HCT116 (cell line): ENCODE data around the gene ANO2. TPM values are rescaled to one million over a fixed set of nuclear protein-coding genes. Genes with fewer than 3 reads are reported as not detected.

Source experiments
- ATAC-seq: fragments of 200-7000 bp; cut with Tn5 transposase; 2 replicates; pipeline ENCODE4 v1.9.1; 2020; ENCODE audit warnings: mild to moderate bottlenecking, moderate library complexity
- BruUV-seq: library from RNA; stranded (reverse); fragments of 400-500 nt; replicated peaks from 2 replicates; lab custom pipeline; 2021; lab: Mats Ljungman, UMichigan
- CTCF ChIA-PET: fragments of 300-600 bp; sonication (Branson Sonifier 250); formaldehyde crosslinking; loops from one replicate; lab custom pipeline; 2021; ENCODE audit warnings: antibody characterized with exemption; lab: Charles Lee
- POLR2A ChIA-PET: fragments of 300-600, 350-600 bp; sonication (Branson Sonifier 250); formaldehyde crosslinking; loops from one replicate; lab custom pipeline; 2021; ENCODE audit warnings: antibody characterized with exemption; lab: Charles Lee
- RAD21 ChIA-PET, 2 experiments: fragments of 300-600 bp; sonication (Branson Sonifier 250); formaldehyde crosslinking; loops; one replicate each; lab custom pipeline; 2023; ENCODE audit warnings: low total read pairs in 2 of 2; ENCODE audit not compliant: uncharacterized antibody in 2 of 2, unreplicated experiment in 2 of 2, low non-redundant PET in 1 of 2; lab: Charles Lee
- DNase-seq: peaks from one replicate; pipeline ENCODE4 v3.0.0-alpha.2; 2010; ENCODE audit warnings: low read depth, low spot score
- H2AFZ ChIP-seq: fragments of 200-600 bp; shearing (Covaris generic), sonication (generic); 2 replicates; pipeline ENCODE4 v1.6.1; 2017; ENCODE audit warnings: low read depth, mixed run types, mixed read lengths, antibody characterized with exemption, low read length; ENCODE audit not compliant: poor library complexity, severe bottlenecking
- H3K27ac ChIP-seq: 2 replicates; pipeline ENCODE4 v1.5.1; 2012; ENCODE audit warnings: low read depth, low read length
- H3K27me3 ChIP-seq: fragments of 200-600 bp; sonication (generic); 2 replicates; pipeline ENCODE4 v1.6.1; 2016; ENCODE audit warnings: mixed run types, low read length, mixed read lengths; ENCODE audit not compliant: insufficient read depth
- H3K36me3 ChIP-seq, 2 experiments: fragments of 200-500 bp in 1 of 2; fragments of 200-600 bp in 1 of 2; sonication (Bioruptor generic) in 1 of 2; sonication (generic) in 1 of 2; 2 replicates each; pipeline versions ENCODE4 v1.5.1 to v1.6.1; 2014 to 2016; ENCODE audit warnings: low read length in 2 of 2, inconsistent platforms in 1 of 2, mixed read lengths in 1 of 2, mixed run types in 1 of 2; ENCODE audit not compliant: insufficient read depth in 2 of 2, control insufficient read depth in 1 of 2
- H3K4me1 ChIP-seq, 2 experiments: fragments of 200-600 bp in 1 of 2; sonication (generic) in 1 of 2; 2 replicates each; pipeline versions ENCODE4 v1.5.1 to v1.6.1; 2012 to 2017; ENCODE audit warnings: low read length in 2 of 2, inconsistent platforms in 1 of 2, mild to moderate bottlenecking in 1 of 2, mixed read lengths in 1 of 2, mixed run types in 1 of 2, moderate library complexity in 1 of 2; ENCODE audit not compliant: insufficient read depth in 2 of 2, control insufficient read depth in 1 of 2
- H3K4me2 ChIP-seq: fragments of 200-600 bp; sonication (generic); 2 replicates; pipeline ENCODE4 v1.6.1; 2017; ENCODE audit warnings: mixed run types, low read length, mixed read lengths
- H3K4me3 ChIP-seq, 2 experiments: fragments of 200-600 bp in 1 of 2; sonication (generic) in 1 of 2; replicated peaks in 1 of 2; 2 replicates each; pipeline ENCODE4 v1.5.1; 2011 to 2016; ENCODE audit warnings: low read length in 2 of 2, control low read depth in 1 of 2, low read depth in 1 of 2, mild to moderate bottlenecking in 1 of 2, mixed read lengths in 1 of 2, mixed run types in 1 of 2
- H3K79me2 ChIP-seq: fragments of 200-600 bp; sonication (generic); 2 replicates; pipeline ENCODE4 v1.6.1; 2017; ENCODE audit warnings: mild to moderate bottlenecking, mixed run types, low read length, moderate library complexity, mixed read lengths; ENCODE audit not compliant: insufficient read depth
- H3K9ac ChIP-seq: fragments of 200-600 bp; sonication (generic); 2 replicates; pipeline ENCODE4 v1.6.1; 2016; ENCODE audit warnings: low read length, mixed read lengths
- H3K9me2 ChIP-seq: fragments of 200-600 bp; sonication (generic), shearing (Covaris generic); 2 replicates; pipeline ENCODE4 v1.6.1; 2017; ENCODE audit warnings: mixed run types, mild to moderate bottlenecking, moderate library complexity; ENCODE audit not compliant: insufficient read depth
- H3K9me3 ChIP-seq, 2 experiments: fragments of 200-500 bp in 1 of 2; fragments of 200-600 bp in 1 of 2; sonication (Bioruptor generic) in 1 of 2; sonication (generic) in 1 of 2; 2 replicates each; pipeline ENCODE4 v1.6.1; 2014 to 2017; ENCODE audit warnings: low read length in 2 of 2, mixed read lengths in 2 of 2, inconsistent platforms in 1 of 2, low read depth in 1 of 2, mild to moderate bottlenecking in 1 of 2, mixed run types in 1 of 2, moderate library complexity in 1 of 2; ENCODE audit not compliant: control insufficient read depth in 1 of 2, insufficient read depth in 1 of 2
- H4K20me1 ChIP-seq: fragments of 200-600 bp; sonication (generic), shearing (Covaris generic); 2 replicates; pipeline ENCODE4 v1.6.1; 2017; ENCODE audit warnings: mixed run types, mild to moderate bottlenecking, moderate library complexity; ENCODE audit not compliant: insufficient read depth
- ATF3 ChIP-seq: IDR thresholded peaks from 2 replicates; pipeline ENCODE4 v1.6.1; 2012
- CEBPB ChIP-seq: IDR thresholded peaks from 2 replicates; pipeline ENCODE4 v1.6.1; 2012; ENCODE audit warnings: low read depth
- EGR1 ChIP-seq: IDR thresholded peaks from 2 replicates; pipeline ENCODE4 v1.6.1; 2012; ENCODE audit warnings: low read depth
- EZH2phosphoT487 ChIP-seq: fragments of 200-600 bp; IDR thresholded peaks from 2 replicates; pipeline ENCODE4 v1.6.1; 2018; ENCODE audit warnings: antibody characterized with exemption, borderline replicate concordance
- FOSL1 ChIP-seq: IDR thresholded peaks from 2 replicates; pipeline ENCODE4 v1.6.1; 2012; ENCODE audit warnings: low read depth
- JUND ChIP-seq: IDR thresholded peaks from 2 replicates; pipeline ENCODE4 v1.6.1; 2012
- POLR2A ChIP-seq: IDR thresholded peaks from 2 replicates; pipeline ENCODE4 v1.7.0; 2011; ENCODE audit warnings: borderline replicate concordance; ENCODE audit not compliant: insufficient read depth, insufficient read length; ENCODE audit errors: extremely low read depth
- POLR2AphosphoS5 ChIP-seq: IDR thresholded peaks from 2 replicates; pipeline ENCODE4 v1.6.1; 2011; ENCODE audit warnings: mild to moderate bottlenecking, low read depth, low read length, moderate library complexity
- SP1 ChIP-seq: IDR thresholded peaks from 2 replicates; pipeline ENCODE4 v1.6.1; 2012; ENCODE audit warnings: low read depth
- YY1 ChIP-seq: IDR thresholded peaks from 2 replicates; pipeline ENCODE4 v1.6.1; 2011; ENCODE audit warnings: low read length, low read depth, moderate library complexity, mild to moderate bottlenecking; ENCODE audit not compliant: insufficient replicate concordance; ENCODE audit errors: extremely low read depth
- ZFX ChIP-seq: fragments of 450-650 bp; IDR thresholded peaks from 2 replicates; pipeline ENCODE4 v1.6.1; 2017
- ZNF274 ChIP-seq: fragments of 200-500 bp; sonication (Bioruptor generic); IDR thresholded peaks from 2 replicates; pipeline ENCODE4 v1.6.1; 2014; ENCODE audit warnings: mild to moderate bottlenecking, low read depth, low read length, inconsistent platforms
- intact Hi-C: fragments of 100-400 bp; cut with micrococcal nuclease; formaldehyde crosslinking; loops from 2 replicates; pipeline ENCODE4 v1.10.0; 2022
- total RNA-seq: library from RNA; stranded (reverse); gene quantifications from one replicate; pipeline ENCODE4 v1.2.1, GENCODE V29; 2021; ENCODE audit not compliant: unreplicated experiment
- TF ChIP-seq, protein P1 (sequence below): IDR thresholded peaks from 2 replicates; pipeline ENCODE4 v1.6.1; 2012; ENCODE audit warnings: low read depth
- TF ChIP-seq, protein P2 (sequence below): IDR thresholded peaks from 2 replicates; pipeline ENCODE4 v1.6.1; 2011; ENCODE audit warnings: mild to moderate bottlenecking, low read length, moderate library complexity; ENCODE audit not compliant: insufficient replicate concordance; ENCODE audit errors: extremely low read depth

The ANO2 gene
- total RNA-seq, 1 experiment from 2014 or later = not detected

DNA sequence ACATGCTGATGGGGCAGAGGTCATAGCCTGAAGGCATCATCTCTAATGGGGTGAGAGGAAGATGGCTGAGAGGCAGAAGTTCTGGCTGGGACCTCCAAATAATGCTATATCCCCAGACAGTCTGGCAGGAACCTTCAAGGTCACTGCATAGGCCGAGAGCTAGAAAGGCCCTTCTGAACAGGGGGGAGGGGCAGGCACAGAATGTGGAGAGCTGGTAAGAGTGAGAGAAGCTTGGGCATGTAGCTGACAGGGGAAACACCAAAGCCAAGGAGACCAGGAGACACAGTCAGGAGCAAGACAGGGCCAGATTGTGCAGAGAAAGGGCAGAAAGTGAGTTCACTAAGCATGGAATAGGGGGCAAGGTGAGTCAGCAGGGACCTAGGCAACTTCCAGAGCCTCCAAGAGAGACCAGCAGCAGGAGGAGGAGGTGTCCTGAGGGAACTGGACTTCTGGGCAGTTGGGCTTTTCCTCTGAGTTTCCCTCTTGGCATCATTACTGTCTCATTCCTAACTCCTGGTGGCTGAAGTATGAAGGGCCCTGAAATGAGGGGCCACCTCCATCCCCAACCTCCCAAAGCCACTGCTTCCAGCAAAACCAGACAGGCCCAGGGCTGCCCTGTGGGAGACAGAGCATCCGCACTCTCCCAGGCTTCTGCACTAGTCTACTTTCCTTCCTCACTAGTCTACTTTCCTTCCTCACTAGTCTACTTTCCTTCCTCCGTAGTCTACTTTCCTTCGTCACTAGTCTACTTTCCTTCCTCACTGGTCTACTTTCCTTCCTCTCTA, 17.1 kb downstream of the ANO2 start:
- H3K36me3 ChIP-seq = no peaks in the 10 kb centered on the region
- H3K9me2 ChIP-seq = no peaks in the 10 kb centered on the region
- H2AFZ ChIP-seq = no peak overlapping the region
- H3K9me3 ChIP-seq = no peaks in the 10 kb centered on the region
- ATAC-seq (no peak), DNase-seq (no peak)
- ChIA-PET CTCF (no interaction called here), POLR2A (no interaction called here), RAD21 (no interaction called here)
- H3K4me1 ChIP-seq = no peaks in the 10 kb centered on the region
- no peaks in the 10 kb centered on the region for H3K79me2 ChIP-seq
- no peak for TF ChIP-seq YY1
- TF ChIP-seq POLR2A = no peak
- no peak for TF ChIP-seq ATF3
- TF ChIP-seq, protein P1, sequence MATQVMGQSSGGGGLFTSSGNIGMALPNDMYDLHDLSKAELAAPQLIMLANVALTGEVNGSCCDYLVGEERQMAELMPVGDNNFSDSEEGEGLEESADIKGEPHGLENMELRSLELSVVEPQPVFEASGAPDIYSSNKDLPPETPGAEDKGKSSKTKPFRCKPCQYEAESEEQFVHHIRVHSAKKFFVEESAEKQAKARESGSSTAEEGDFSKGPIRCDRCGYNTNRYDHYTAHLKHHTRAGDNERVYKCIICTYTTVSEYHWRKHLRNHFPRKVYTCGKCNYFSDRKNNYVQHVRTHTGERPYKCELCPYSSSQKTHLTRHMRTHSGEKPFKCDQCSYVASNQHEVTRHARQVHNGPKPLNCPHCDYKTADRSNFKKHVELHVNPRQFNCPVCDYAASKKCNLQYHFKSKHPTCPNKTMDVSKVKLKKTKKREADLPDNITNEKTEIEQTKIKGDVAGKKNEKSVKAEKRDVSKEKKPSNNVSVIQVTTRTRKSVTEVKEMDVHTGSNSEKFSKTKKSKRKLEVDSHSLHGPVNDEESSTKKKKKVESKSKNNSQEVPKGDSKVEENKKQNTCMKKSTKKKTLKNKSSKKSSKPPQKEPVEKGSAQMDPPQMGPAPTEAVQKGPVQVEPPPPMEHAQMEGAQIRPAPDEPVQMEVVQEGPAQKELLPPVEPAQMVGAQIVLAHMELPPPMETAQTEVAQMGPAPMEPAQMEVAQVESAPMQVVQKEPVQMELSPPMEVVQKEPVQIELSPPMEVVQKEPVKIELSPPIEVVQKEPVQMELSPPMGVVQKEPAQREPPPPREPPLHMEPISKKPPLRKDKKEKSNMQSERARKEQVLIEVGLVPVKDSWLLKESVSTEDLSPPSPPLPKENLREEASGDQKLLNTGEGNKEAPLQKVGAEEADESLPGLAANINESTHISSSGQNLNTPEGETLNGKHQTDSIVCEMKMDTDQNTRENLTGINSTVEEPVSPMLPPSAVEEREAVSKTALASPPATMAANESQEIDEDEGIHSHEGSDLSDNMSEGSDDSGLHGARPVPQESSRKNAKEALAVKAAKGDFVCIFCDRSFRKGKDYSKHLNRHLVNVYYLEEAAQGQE = no peak
- TF ChIP-seq EGR1 = no peak
- TF ChIP-seq EZH2phosphoT487 = no peak
- TF ChIP-seq POLR2AphosphoS5 = no peak
- TF ChIP-seq ZNF274 = no peak
- TF ChIP-seq SP1 = no peak
- no peak for TF ChIP-seq FOSL1
- TF ChIP-seq ZFX = no peak
- TF ChIP-seq CEBPB = no peak
- no peak for TF ChIP-seq JUND
- TF ChIP-seq, protein P2, sequence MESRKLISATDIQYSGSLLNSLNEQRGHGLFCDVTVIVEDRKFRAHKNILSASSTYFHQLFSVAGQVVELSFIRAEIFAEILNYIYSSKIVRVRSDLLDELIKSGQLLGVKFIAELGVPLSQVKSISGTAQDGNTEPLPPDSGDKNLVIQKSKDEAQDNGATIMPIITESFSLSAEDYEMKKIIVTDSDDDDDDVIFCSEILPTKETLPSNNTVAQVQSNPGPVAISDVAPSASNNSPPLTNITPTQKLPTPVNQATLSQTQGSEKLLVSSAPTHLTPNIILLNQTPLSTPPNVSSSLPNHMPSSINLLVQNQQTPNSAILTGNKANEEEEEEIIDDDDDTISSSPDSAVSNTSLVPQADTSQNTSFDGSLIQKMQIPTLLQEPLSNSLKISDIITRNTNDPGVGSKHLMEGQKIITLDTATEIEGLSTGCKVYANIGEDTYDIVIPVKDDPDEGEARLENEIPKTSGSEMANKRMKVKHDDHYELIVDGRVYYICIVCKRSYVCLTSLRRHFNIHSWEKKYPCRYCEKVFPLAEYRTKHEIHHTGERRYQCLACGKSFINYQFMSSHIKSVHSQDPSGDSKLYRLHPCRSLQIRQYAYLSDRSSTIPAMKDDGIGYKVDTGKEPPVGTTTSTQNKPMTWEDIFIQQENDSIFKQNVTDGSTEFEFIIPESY = no peak
- no peaks in the 10 kb centered on the region for H4K20me1 ChIP-seq
- BruUV-seq = no TSS peak
- H3K9ac ChIP-seq = no peak overlapping the region
- H3K4me3 ChIP-seq = no peak overlapping the region
- H3K27me3 ChIP-seq = no peaks in the 10 kb centered on the region
- intact Hi-C loops = no loop called here
- no peak overlapping the region for H3K27ac ChIP-seq
- no peak overlapping the region for H3K4me2 ChIP-seq
